GM12892 (cell line): ENCODE results near the gene XYLT2.

ENCODE experiments used
- POLR2A ChIP-seq: IDR thresholded peaks from 2 replicates; pipeline ENCODE4 v1.6.1; 2011; ENCODE audit warnings: low read depth, low read length, control low read depth
- POLR2AphosphoS5 ChIP-seq: IDR thresholded peaks from 2 replicates; pipeline ENCODE4 v1.6.1; 2011; ENCODE audit warnings: low read depth, low read length, control low read depth
- TAF1 ChIP-seq: IDR thresholded peaks from 2 replicates; pipeline ENCODE4 v1.6.1; 2011; ENCODE audit warnings: low read depth, mild to moderate bottlenecking, control low read depth, low read length, borderline replicate concordance

- no peak for TF ChIP-seq TAF1
- TF ChIP-seq POLR2AphosphoS5: no peak
- TF ChIP-seq POLR2A: no peak
Measured at GRCh38 chr17:50299776-50300175, 46.1 kb upstream of the XYLT2 start.
